ENCODE data around the gene ABCA7.

The ABCA7 gene

DNA sequence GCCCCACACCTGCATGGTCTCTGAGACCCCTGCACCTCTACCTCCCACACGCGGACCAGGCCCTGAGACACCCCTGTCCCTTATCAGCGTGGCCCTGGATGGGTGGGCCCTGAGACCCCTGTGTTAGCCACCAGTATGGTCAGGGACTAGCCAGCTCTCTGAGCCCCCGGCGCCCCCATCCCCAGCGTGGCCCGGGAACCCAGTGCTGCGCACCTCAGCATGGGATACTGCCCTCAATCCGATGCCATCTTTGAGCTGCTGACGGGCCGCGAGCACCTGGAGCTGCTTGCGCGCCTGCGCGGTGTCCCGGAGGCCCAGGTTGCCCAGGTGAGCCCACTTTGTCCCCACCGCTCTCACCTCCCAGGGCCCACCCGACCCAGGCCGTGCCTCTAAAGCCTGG, 22.1 kb downstream of the ABCA7 start:
- DNase-seq = no peak

DNA sequence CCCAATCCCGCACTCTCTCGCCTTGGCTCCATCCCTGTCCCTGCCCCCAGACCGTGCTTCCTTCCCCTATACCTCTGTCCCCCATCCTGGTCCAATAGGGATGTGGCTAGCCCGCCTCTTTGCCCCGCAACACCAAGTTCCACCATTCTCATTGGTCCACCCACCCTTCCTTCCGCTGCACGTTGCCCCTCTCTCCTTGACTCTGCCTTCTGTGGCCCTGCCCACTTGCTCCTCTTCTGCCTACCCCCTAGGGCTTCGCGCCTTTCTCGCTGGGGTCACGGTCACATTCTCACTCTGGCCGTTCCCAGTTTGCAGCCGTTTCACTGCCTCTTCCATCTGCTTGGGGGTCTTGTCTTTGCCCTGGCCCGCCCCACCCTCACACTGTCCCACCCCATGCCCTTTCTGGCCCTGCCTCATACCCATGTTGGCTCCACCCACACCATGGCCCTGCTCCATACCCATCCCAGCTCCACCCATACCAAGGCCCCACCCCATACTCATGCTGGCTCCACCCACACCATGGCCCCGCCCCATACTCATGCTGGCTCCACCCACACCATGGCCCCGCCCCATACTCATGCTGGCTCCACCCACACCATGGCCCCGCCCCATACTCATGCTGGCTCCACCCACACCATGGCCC, 22.6 kb downstream of the ABCA7 start:
- DNase-seq = no peak

DNA sequence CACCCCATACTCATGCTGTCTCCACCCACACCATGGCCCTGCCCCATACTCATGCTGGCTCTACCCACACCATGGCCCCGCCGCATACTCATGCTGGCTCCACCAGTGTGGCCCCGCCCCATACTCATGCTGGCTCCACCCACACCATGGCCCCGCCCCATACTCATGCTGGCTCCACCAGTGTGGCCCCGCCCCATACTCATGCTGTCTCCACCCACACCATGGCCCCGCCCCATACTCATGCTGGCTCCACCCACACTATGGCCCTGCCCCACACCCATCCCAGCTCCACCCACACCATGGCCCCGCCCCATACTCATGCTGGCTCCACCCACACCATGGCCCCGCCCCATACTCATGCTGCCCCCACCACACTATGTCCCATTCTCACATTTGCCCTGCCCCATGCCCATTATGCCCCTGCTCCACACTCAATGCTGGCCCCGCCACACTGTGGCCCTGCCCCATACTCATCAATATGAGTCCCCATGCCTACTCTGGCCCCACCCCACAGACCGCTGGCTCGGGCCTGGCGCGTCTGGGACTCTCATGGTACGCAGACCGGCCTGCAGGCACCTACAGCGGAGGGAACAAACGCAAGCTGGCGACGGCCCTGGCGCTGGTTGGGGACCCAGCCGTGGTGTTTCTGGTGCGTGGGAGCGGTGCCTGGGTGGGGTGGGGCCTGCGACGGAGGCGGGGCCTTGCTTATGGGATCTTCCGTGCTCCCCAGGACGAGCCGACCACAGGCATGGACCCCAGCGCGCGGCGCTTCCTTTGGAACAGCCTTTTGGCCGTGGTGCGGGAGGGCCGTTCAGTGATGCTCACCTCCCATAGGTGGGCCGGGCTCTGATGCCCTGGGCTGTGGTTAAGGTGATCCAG, 23.4 kb downstream of the ABCA7 start:
- peak; percentile 11 for DNase-seq

- DNase-seq = peak; percentile 9
These were observed 24.2 kb downstream of the ABCA7 start for GRCh38 chr19:1063909-1064660.

DNA sequence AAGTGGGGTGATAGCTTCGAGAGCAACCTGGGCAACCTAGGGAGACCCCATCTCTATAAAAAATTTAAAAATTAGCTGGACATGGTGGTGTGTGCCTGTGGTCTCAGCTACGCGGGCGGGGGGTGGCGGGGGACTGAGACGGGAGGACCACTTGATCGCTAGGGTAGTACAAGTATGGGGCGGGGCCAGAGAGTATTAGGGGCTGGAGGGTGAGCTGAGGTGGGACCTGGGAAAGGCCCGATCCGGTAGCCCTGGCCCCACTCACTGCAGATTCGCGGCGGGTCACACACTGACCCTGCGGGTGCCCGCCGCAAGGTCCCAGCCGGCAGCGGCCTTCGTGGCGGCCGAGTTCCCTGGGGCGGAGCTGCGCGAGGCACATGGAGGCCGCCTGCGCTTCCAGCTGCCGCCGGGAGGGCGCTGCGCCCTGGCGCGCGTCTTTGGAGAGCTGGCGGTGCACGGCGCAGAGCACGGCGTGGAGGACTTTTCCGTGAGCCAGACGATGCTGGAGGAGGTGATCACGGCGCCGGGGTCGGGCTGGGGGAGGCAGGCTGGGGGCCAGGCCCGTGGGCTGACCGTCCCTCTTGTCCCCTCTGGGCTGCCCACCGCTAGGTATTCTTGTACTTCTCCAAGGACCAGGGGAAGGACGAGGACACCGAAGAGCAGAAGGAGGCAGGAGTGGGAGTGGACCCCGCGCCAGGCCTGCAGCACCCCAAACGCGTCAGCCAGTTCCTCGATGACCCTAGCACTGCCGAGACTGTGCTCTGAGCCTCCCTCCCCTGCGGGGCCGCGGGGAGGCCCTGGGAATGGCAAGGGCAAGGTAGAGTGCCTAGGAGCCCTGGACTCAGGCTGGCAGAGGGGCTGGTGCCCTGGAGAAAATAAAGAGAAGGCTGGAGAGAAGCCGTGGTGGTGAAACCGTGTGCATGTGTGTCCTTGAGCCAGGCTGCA, 25.0 kb downstream of the ABCA7 start:
- DNase-seq = no peak

- no peak for DNase-seq
These were observed 25.8 kb downstream of the ABCA7 start for GRCh38 chr19:1065606-1066109.

GRCh38 chr19:1066251-1066747, 26.4 kb downstream of the ABCA7 start:
- no peak for DNase-seq

DNA sequence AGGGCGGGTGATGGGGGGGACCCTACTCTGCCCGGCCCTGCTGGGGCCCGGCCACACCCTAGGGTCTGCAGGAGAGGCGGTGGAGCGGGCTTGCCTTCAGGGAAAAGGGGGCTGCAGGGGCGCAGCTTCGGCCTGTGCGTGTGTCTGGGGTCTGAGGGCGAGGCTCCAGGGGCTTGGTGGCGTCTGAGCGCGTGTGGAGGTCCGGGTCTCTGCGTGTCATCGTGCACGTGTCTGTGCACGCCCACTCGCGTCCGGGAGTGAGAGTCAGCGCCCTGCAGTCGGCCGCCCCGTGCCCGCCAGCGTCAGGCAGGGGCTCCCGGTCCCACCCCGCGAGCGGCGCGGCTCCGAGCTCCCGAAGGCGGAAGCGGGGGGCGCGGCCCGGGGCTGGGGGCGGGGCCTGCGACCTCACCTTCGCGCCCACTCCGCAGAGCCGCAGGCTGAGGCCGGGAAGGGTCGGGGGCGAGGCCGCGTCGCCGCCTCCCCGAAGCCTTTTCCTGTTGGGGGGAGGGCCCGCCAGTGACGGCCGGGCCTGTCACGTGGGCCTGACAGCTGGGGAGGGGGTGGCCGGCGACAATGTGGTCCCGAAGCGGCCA, 26.9 kb downstream of the ABCA7 start, which contains the start of gene ARHGAP45:
ARHGAP45 (plus strand) TSS at position 420 of the 593 bp plus-strand sequence. CDS start 239 bp downstream, outside the sequence.
- no peak for DNase-seq

GRCh38 chr19:1067341-1067957, 27.5 kb downstream of the ABCA7 start:
- no peak for DNase-seq

DNA sequence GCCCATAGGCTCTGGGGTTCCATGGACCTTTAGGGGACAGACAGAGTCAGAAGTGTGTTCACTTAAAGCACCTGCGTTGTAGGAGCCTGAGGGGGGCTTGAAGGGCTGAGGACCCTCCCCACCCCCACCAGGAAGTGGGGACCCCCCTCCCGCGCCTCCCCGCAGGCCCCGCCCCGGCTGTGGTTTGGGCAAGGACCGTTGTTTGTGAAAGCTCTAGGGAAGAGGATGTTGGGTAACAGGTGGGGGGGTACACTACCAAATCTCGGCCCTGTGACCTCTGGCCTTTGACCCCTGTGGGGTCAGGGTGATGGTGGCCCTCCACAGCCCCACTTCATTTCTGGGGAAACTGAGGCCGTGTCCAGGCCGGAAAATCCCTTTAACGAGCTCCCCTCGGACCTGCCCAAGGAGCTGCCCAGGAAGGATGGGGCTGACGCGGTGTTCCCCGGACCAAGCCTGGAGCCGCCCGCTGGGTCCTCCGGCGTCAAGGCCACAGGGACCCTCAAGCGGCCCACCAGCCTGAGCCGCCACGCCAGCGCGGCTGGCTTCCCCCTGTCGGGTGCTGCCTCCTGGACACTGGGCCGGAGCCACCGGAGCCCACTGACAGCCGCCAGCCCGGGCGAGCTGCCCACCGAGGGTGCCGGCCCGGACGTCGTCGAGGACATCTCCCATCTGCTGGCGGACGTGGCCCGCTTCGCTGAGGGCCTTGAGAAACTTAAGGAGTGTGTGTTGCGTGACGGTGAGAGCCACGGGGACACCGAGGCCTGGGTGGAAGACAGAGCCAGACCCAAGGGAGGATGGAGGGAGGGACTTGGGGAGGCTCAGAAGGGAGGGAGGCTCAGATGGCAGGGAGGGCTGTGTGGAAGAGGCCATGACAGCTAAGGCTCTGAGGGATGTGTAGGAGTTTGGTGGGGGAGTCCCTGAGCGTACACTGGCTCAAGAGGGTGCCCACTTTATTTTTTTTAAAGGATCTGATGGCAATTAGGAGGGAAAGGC, 28.4 kb downstream of the ABCA7 start:
- no peak for DNase-seq

GRCh38 chr19:1069009-1069779, 29.3 kb downstream of the ABCA7 start:
- no peak for DNase-seq

DNA sequence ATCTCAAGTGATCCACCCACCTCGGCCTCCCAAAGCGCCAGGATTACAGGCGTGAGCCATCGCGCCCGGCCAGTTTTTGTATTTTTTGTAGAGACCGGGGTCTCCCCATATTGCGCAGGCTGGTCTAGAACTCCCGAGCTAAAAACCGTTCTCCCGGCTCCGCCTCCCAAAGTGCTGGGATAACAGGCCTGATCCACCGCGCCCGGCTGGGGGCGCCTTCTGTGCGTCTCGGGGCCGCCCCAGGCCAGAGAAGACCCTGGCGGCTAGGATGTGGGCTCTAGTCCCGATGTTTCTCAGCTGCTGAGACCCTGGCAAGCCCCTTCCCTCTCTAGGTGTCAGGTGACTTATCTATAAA, 30.6 kb downstream of the ABCA7 start:
- no peak for DNase-seq

- DNase-seq = no peak
These were observed 31.3 kb downstream of the ABCA7 start for GRCh38 chr19:1070931-1071791.

DNA sequence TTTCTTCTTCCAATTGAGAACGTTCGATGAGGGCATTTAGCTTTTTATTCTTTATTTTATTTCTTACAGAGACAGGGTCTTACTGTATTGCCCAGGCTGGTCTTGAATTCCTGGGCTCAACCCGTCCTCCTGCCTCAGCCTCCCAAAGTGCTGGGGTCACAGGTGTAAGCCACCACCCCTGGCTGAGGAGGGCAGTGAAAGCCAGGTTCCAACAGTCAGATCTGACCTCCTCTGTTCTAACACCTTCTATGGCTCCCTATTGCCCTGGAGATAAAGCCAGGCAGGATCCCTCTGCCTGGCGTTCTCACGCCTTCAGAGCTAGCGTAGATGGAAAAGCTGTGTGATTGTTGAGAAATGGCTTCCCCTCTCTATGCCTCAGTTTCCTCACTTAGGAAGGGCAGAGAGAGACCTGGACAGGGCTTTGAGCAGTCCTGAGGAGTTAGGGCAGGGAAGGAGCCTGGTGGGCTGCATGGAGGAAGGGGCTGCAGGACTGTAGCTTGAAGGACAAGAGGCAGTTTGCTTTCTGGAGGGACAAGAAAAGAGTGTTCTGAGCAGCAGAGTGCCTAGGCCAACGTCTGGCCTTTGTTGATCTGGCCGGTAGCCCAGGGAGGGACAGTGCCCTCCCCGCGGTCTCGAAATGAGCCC, 32.6 kb downstream of the ABCA7 start:
- no peak for DNase-seq

DNA sequence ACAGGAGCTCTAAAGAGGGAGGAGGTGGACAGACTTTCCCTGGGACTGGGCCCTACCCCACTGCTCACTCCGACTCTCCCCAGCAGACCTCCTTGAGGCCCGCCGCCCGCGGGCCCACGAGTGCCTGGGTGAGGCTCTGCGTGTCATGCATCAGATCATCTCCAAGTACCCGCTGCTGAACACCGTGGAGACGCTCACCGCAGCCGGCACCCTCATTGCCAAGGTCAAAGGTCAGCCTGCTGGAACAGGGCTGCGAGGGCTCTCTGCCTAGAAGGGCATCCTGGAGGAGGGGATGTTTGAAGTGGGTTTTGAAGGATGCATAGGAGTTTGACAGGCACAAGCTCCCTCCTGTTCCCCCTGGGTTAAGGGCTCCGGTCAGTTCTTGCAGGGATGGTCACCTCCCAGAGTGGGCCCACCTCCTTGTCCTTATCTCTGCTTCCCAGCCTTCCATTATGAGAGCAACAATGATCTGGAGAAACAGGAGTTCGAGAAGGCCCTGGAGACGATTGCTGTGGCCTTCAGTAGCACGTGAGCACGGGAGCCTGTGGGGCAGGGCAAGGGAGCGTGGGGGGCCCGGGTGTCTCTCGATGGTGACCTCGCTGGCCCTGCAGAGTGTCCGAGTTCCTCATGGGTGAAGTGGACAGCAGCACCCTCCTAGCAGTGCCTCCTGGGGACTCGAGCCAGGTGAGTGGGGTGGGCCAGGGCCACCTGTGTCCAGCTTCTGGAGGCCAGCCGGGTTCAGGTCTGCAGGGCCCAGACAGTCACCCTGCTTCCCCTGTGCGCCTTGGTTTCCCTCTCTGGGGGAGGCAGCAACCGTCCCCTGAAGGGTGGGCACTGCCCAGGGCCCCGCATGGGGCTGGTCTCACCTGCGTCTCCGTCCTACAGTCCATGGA, 33.4 kb downstream of the ABCA7 start:
- no peak for DNase-seq

DNA sequence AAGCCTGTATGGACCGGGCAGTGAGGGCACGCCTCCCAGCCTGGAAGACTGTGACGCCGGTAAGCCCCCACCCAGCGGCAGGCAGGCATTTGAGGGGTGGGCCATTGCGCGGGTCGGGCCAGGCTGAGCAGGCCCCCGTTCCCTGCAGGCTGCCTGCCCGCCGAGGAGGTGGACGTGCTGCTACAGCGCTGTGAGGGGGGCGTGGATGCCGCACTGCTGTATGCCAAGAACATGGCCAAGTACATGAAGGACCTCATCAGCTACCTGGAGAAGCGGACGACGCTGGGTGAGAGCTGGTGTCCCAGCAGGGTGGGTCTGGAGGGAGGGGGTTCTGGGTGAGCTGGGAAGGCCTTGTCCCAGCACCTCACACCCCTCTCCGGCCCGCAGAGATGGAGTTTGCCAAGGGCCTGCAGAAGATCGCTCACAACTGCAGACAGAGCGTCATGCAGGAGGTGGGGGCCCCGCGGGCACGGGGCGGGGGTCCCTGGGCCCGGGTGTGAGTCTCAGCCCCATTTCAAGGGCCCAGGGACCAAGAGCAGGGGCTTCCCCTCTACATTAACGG, 34.1 kb downstream of the ABCA7 start:
- no peak for DNase-seq

Data from NCI-H1436 (cell line).